ENCODE results near the gene CYP51A1.
"Not testable (repeated sequence)": the region's sequence is repeated elsewhere in the genome, so short reads cannot be mapped to it uniquely, and the experiment has no call there.

Gene CYP51A1

GRCh38 chr7:92121681-92122080 is 12.6 kb downstream of the CYP51A1 start:
- no peak for DNase-seq

- no peak for DNase-seq
Measured at GRCh38 chr7:92119213-92119759, 15.0 kb downstream of the CYP51A1 start.

- no peak for DNase-seq
Measured at GRCh38 chr7:92116949-92117348, 17.3 kb downstream of the CYP51A1 start.

- DNase-seq: no peak
Measured at GRCh38 chr7:92115821-92116220, 18.5 kb downstream of the CYP51A1 start.

GRCh38 chr7:92110857-92111256 is 23.4 kb downstream of the CYP51A1 start:
- DNase-seq: no peak

GRCh38 chr7:92108821-92109220 is 25.5 kb downstream of the CYP51A1 start:
- DNase-seq: no peak

GRCh38 chr7:92102862-92103261 is 31.4 kb downstream of the CYP51A1 start:
- DNase-seq: not testable (repeated sequence)

- no peak for DNase-seq
Measured at GRCh38 chr7:92100534-92100933, 33.7 kb downstream of the CYP51A1 start.

GRCh38 chr7:92095380-92095779 is 38.9 kb downstream of the CYP51A1 start:
- DNase-seq: no peak

- no peak for DNase-seq
Measured at GRCh38 chr7:92092210-92092609, 42.1 kb downstream of the CYP51A1 start.

GRCh38 chr7:92088266-92088665 is 46.0 kb downstream of the CYP51A1 start:
- DNase-seq: no peak

- not testable (repeated sequence) for DNase-seq
Measured at GRCh38 chr7:92083922-92084321, 50.4 kb downstream of the CYP51A1 start.

GRCh38 chr7:92076509-92076908 is 57.8 kb downstream of the CYP51A1 start:
- DNase-seq: no peak

- no peak for DNase-seq
Measured at GRCh38 chr7:92075455-92076158, 58.7 kb downstream of the CYP51A1 start.

- no peak for DNase-seq
Measured at GRCh38 chr7:92072708-92073107, 61.6 kb downstream of the CYP51A1 start.

- DNase-seq: no peak
Measured at GRCh38 chr7:92072121-92072520, 62.2 kb downstream of the CYP51A1 start.

- DNase-seq: no peak
Measured at GRCh38 chr7:92071032-92071431, 63.2 kb downstream of the CYP51A1 start.

GRCh38 chr7:92064438-92065029 is 69.7 kb downstream of the CYP51A1 start:
- no peak for DNase-seq

All from CD4-positive, alpha-beta T cell treated with Interleukin-12 subunit alpha and Interleukin-12 subunit beta, for 1 hour (primary cell).